Spleen (tissue), 11 donors: ENCODE data around the gene FRYL. TPM values are rescaled to one million over a fixed set of nuclear protein-coding genes. Genes with fewer than 3 reads are reported as not detected.
"Not testable (repeated sequence)": the region's sequence is repeated elsewhere in the genome, so short reads cannot be mapped to it uniquely, and the experiment has no call there.

Experiments used
- DNase-seq: peaks from one replicate; pipeline ENCODE4 v3.0.0-alpha.2; 2020
- H3K27ac ChIP-seq, 8 donors: fragments of 200-600 bp; sonication (generic) in 7 of 8; 1 replicate in 4 of 8; 2 replicates in 4 of 8; pipeline versions ENCODE4 v1.5.0 to v1.8.0; 2016 to 2021; ENCODE audit warnings: inconsistent platforms in 4 of 8, mild to moderate bottlenecking in 4 of 8, moderate library complexity in 1 of 8
- H3K27me3 ChIP-seq, 7 donors: fragments of 200-600 bp; sonication (generic) in 6 of 7; replicated peaks in 1 of 7; 1 replicate in 4 of 7; 2 replicates in 3 of 7; pipeline versions ENCODE4 v1.5.0 to v1.8.0; 2016 to 2021; ENCODE audit warnings: inconsistent platforms in 3 of 7, mild to moderate bottlenecking in 1 of 7
- H3K36me3 ChIP-seq, 6 donors: fragments of 200-600 bp; sonication (generic) in 5 of 6; 1 replicate in 4 of 6; 2 replicates in 2 of 6; pipeline versions ENCODE4 v1.5.0 to v1.8.0; 2016 to 2021; ENCODE audit warnings: inconsistent platforms in 2 of 6
- H3K4me1 ChIP-seq, 6 donors: fragments of 200-600 bp; sonication (generic) in 5 of 6; 1 replicate in 3 of 6; 2 replicates in 3 of 6; pipeline versions ENCODE4 v1.5.0 to v1.8.0; 2016 to 2021; ENCODE audit warnings: inconsistent platforms in 3 of 6
- H3K4me3 ChIP-seq, 8 donors: fragments of 200-600 bp; sonication (generic) in 7 of 8; 1 replicate in 4 of 8; 2 replicates in 4 of 8; pipeline versions ENCODE4 v1.5.0 to v1.8.0; 2016 to 2021; ENCODE audit warnings: inconsistent platforms in 4 of 8, mild to moderate bottlenecking in 4 of 8, moderate library complexity in 2 of 8
- H3K9me3 ChIP-seq, 8 donors: fragments of 200-600 bp; sonication (generic) in 7 of 8; 1 replicate in 4 of 8; 2 replicates in 4 of 8; pipeline versions ENCODE4 v1.5.0 to v1.8.0; 2016 to 2021; ENCODE audit warnings: inconsistent platforms in 4 of 8
- POLR2A ChIP-seq, 3 donors: fragments of 450-650 bp; IDR thresholded peaks; one replicate each; pipeline ENCODE4 v1.5.1; 2017; ENCODE audit warnings: antibody characterized with exemption in 3 of 3, mild to moderate bottlenecking in 1 of 3
- POLR2AphosphoS5 ChIP-seq, 3 donors: sonication (generic); formaldehyde crosslinking; IDR thresholded peaks; one replicate each; pipeline ENCODE4 v1.5.1; 2017; ENCODE audit warnings: antibody characterized with exemption in 3 of 3
- WGBS, 5 donors: extraction: QIAGEN DNeasy Blood & Tissue Kit in 3 of 5; methylation state at CpG; one replicate each; pipeline versions ENCODE4 v1.1.5 to v1.1.7; 2013 to 2018; 5-methylcytosine and 5-hydroxymethylcytosine counted together
- intact Hi-C: fragments of 100-400 bp; cut with DNase I; formaldehyde crosslinking; loops from one replicate; pipeline ENCODE4 v1.15.0; 2023; ENCODE audit warnings: low total_unique reads
- polyA plus RNA-seq, 3 donors: library from polyadenylated mRNA; stranded (reverse); fragments of 200-250 nt; gene quantifications; one replicate each; pipeline ENCODE4 v1.2.1, GENCODE V29; 2013
- total RNA-seq, 7 donors: library from RNA; depleted of rRNA in 3 of 7; stranded (reverse); fragments of >200 nt in 3 of 7; fragmentation: NEBNext Ultra II Directional in 4 of 7; extraction: Animal tissue kit (Norgen Biotek cat#: 25700) in 4 of 7; gene quantifications; one replicate each; pipeline versions ENCODE4 v1.1.0 to v1.2.1, GENCODE V29; 2016 to 2021
- TF ChIP-seq, protein P1 (sequence below), 11 experiments: fragments of 200-600 bp in 7 of 11; fragments of 450-650 bp in 4 of 11; sonication (generic) in 4 of 11; IDR thresholded peaks in 8 of 11; conservative IDR thresholded peaks in 3 of 11; 1 replicate in 7 of 11; 2 replicates in 4 of 11; pipeline versions ENCODE4 v1.4.0 to v1.8.0; 2016 to 2021; ENCODE audit warnings: antibody characterized with exemption in 11 of 11, inconsistent platforms in 4 of 11, mild to moderate bottlenecking in 1 of 11
- donor health status: healthy with polysubstance abuse.
- donor health status: DM: no; HTN: no; CAD: no; lungs with moderate emphysema.
- donor health status: DM: no; HTN: no; CAD: no.
- donor health status: Bipolar disorder and iron deficiency.
- donor health status: healthy.
- donor health status: DM: no; HTN: no; CAD: no.
- donor health status: DM: yes; HTN: yes; CAD: no.

The FRYL gene
- total and polyA plus RNA-seq, 10 donors = 14.2 to 118 (median 94.9) TPM

DNA sequence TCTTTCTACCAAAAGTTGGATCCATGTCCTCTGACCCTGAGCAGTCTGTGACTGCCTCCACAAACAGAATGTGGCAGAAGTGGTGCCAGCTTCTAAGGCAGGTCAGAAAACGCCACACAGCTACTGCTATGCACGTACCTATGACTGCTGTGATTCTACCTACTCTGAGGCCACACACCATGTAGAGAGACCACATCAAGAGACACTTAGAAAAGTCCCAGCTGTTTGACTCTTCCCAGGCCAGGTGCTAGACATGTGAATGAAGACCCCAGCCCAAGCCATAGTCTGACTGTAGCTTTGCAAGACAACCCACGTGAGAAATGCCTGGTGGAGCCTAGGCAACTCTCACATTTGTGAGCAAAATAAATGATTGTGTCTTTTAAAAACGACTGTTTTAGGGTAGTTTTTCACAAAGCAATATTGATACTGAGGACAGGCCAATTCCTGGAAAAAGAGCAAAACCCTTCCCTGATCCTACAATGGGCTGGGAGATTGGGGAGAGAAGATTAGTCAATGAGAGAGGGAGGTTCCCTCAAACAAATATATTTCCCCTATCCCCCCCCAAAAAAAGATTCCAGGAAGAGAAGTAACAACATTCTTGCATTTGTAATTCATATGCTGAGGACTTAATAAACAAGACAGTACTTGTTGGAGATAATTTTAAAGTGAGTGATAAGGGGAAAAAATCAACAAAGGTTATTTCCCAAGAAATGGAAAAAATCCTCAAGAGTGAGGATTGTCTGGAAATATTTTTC, 33.3 kb downstream of the FRYL start:
- Histone ChIP-seq H3K27me3 (no peaks in the 10 kb centered on the region), H3K36me3 (no peaks in the 10 kb centered on the region), H3K4me3 (no peak overlapping the region), H3K9me3 (no peaks in the 10 kb centered on the region), H3K27ac (no peak overlapping the region), H3K4me1 (peaks cover 0 to 82% (median 20%) of the 10 kb centered on the region in 6 donors)
- TF ChIP-seq POLR2A (IDR thresholded peaks at IDR 0.05) (no peak), POLR2AphosphoS5 (IDR thresholded peaks at IDR 0.05) (no peak)
- TF ChIP-seq, protein P1, sequence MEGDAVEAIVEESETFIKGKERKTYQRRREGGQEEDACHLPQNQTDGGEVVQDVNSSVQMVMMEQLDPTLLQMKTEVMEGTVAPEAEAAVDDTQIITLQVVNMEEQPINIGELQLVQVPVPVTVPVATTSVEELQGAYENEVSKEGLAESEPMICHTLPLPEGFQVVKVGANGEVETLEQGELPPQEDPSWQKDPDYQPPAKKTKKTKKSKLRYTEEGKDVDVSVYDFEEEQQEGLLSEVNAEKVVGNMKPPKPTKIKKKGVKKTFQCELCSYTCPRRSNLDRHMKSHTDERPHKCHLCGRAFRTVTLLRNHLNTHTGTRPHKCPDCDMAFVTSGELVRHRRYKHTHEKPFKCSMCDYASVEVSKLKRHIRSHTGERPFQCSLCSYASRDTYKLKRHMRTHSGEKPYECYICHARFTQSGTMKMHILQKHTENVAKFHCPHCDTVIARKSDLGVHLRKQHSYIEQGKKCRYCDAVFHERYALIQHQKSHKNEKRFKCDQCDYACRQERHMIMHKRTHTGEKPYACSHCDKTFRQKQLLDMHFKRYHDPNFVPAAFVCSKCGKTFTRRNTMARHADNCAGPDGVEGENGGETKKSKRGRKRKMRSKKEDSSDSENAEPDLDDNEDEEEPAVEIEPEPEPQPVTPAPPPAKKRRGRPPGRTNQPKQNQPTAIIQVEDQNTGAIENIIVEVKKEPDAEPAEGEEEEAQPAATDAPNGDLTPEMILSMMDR (IDR thresholded peaks at IDR 0.05 in 8 of 11, conservative IDR thresholded peaks at IDR 0.05 in 3 of 11) = no peak
- DNase-seq = no peak
- intact Hi-C loops = no loop called here
- WGBS, 5 donors = 66 to 72% (median 70%) methylated on average over 4 of the region's 4 CpGs

DNA sequence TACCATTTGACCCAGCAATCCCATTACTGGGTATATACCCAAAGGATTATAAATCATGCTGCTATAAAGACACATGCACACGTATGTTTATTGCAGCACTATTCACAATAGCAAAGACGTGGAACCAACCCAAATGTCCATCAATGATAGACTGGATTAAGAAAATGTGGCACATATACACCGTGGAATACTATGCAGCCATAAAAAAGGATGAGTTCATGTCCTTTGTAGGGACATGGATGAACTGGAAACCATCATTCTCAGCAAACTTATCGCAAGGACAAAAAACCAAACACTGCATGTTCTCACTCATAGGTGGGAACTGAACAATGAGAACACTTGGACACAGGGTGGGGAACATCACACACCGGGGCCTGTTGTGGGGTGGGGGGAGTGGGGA, 34.9 kb downstream of the FRYL start:
- H3K36me3 ChIP-seq, intact Hi-C loops: not testable (repeated sequence)
- WGBS, 5 donors = 94 to 99% (median 96%) methylated on average over 4 to 5 of the region's 5 CpGs

DNA sequence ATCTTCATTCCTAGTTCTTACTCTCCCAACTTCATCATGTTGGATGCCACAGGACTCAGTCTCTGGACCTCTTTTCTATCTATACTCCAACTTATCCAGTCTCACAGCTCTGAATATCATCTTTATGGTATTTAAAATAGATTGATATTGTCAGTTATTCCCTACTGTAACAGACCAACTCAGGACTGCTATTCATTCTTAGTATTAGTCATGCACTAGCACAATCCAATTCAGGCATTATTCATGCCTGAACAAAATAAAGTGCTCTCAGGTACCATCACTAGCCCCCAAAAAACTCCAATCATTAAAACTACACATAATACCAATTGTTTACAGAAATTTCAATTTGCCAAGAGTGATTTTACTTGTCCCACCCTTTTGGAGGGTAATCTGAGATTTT, 37.7 kb downstream of the FRYL start:
- no peaks in the 10 kb centered on the region for H3K9me3 ChIP-seq
- intact Hi-C loops = no loop called here

More for the DNA sequence above, 34.9 kb downstream of the FRYL start:
- H3K9me3 ChIP-seq, DNase-seq, H3K27me3 ChIP-seq, H3K27ac ChIP-seq, H3K4me3 ChIP-seq: not testable (repeated sequence)
- H3K4me1 ChIP-seq = peaks cover 0 to 82% (median 25%) of the 10 kb centered on the region in 6 donors

DNA sequence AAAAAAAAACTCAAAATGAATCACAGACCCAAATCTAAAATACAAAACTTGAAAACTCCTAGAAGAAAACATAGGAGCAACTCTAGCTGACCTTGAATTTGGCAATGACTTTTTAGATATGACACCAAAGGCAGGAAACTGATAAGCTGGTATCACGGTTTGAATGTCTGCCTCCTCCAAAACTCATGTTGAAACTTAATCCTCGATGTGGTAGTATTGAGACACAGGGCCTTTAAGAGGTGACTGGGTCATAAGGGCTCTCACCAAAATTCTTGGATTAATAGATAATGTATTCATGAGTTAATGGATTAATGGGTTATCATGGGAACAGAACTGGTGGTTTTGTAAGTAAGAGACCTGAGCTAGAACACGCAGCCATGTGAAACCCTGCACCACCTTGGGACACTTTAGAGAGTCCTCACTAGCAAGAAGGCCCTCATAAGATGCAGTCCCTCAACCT, 40.5 kb downstream of the FRYL start:
- 37 to 60% (median 43%) methylated on average over 3 of the region's 3 CpGs for WGBS, 5 donors
- DNase-seq = no peak
- Histone ChIP-seq H3K9me3 (no peaks in the 10 kb centered on the region), H3K36me3 (no peaks in the 10 kb centered on the region), H3K27me3 (no peaks in the 10 kb centered on the region), H3K4me3 (no peak overlapping the region), H3K4me1 (peaks cover 5 to 80% (median 37%) of the 10 kb centered on the region in 6 donors), H3K27ac (peak overlapping the region in 1 of 8 donors; percentile 13)
- intact Hi-C loops = no loop called here
- TF ChIP-seq POLR2A (IDR thresholded peaks at IDR 0.05) = no peak
- TF ChIP-seq, protein P1 (IDR thresholded peaks at IDR 0.05 in 8 of 11, conservative IDR thresholded peaks at IDR 0.05 in 3 of 11) = no peak
- no peak for TF ChIP-seq POLR2AphosphoS5 (IDR thresholded peaks at IDR 0.05)

More for the DNA sequence above, 37.7 kb downstream of the FRYL start:
- H3K4me3 ChIP-seq = no peak overlapping the region
- TF ChIP-seq, protein P1 (IDR thresholded peaks at IDR 0.05 in 8 of 11, conservative IDR thresholded peaks at IDR 0.05 in 3 of 11) = no peak
- TF ChIP-seq POLR2AphosphoS5 (IDR thresholded peaks at IDR 0.05) (no peak), POLR2A (IDR thresholded peaks at IDR 0.05) (no peak)
- peaks cover 5 to 83% (median 37%) of the 10 kb centered on the region in 6 donors for H3K4me1 ChIP-seq
- no peak overlapping the region for H3K27ac ChIP-seq
- no peaks in the 10 kb centered on the region for H3K36me3 ChIP-seq
- H3K27me3 ChIP-seq = no peaks in the 10 kb centered on the region
- DNase-seq = no peak
